ENCODE results near the gene CLBA1.

DNA sequence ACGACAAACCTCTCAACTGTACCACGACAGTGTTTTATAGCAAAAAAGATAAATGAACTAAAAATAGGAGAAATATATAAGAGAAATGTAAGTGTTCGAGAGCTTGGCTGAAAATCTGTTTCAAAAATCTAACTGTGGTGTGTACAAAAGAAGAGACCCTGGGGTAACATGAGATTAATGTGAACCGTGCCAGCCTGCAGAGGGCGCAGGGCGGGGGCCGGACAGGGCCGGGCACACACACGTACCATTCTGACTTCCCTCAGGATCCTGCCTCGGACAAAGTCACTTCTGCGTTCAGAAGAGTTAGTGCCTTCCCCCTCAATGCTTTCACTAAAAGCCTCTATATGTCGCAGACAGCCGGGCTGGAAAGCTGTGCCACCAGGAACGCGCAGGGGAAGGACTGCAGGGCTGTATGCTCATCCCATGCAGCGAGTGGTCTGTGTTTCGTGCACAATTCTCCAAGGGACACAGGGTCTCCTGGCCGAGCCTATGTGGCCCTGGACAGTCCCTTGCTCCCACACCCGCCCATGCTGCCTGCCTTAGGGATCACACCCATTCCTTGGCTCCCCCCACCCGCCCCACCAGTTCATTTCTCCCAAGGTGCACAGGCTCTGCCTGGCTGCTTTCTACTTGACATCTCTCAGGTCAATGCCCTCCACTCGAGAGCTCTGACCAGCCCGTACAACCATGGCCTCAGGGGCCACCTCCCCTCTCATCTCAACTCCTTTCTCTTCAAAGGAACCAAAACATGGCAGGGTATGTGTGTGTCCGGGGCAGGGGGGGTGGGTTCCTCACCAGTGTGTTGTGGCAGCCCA lies 26.8 kb downstream of the CLBA1 start:
- no peak for TF ChIP-seq SP1 (IDR thresholded peaks at IDR 0.05)
- TF ChIP-seq FOXK2 (IDR thresholded peaks at IDR 0.05): no peak
- no peak for TF ChIP-seq PKNOX1 (IDR thresholded peaks at IDR 0.05)
